Measurements from ENCODE around the gene BMPER.
A peak's percentile ranks its signal among the peaks of the same experiment; 100 is the strongest.

BMPER gene

DNA sequence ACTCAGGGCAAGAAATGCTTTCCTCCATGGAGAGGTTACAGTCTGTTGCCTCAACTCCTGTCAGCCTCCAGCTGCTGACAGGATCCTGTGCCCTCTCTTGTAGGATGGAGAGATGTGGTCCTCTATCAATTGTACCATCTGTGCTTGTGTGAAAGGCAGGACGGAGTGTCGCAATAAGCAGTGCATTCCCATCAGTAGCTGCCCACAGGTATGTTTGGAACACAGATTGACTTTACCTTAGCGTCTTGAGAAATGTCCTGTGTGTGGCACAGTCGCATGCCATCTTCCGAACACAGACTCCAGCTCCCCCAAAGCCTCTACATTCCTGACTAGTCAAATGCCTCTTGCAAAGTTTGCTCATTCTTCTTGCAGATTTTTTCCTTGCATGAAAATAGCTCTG is 152.6 kb downstream of the BMPER start:
- TF ChIP-seq CTCF (IDR thresholded peaks at IDR 0.05; ENCODE audit: insufficient read depth, low read length, missing control alignments): no peak
- H3K4me3 ChIP-seq (ENCODE audit: low read depth, low read length): no peak overlapping the region
- POLR2A ChIA-PET: interaction anchor here (1.2 kb wide), 1 partner anchor 19 kb away, joined by 4 read pairs; no protein-coding TSS in a partner anchor
- CTCF ChIA-PET: interaction anchor here (1.0 to 4.3 kb wide), 7 partner anchors 10 to 300 kb away, joined by 3 to 21 read pairs (median 5); no protein-coding TSS in a partner anchor
- DNase-seq (ENCODE audit: low read depth, low spot score): no peak

- POLR2A ChIA-PET: interaction anchor here (1.2 kb wide), 1 partner anchor 20 kb away, joined by 4 read pairs; no protein-coding TSS in a partner anchor
- no peak overlapping the region for H3K4me3 ChIP-seq (ENCODE audit: low read depth, low read length)
- no peak for TF ChIP-seq CTCF (IDR thresholded peaks at IDR 0.05; ENCODE audit: insufficient read depth, low read length, missing control alignments)
- CTCF ChIA-PET: interaction anchor here (1.0 to 4.3 kb wide), 5 partner anchors 11 to 126 kb away, joined by 3 to 21 read pairs (median 4); no protein-coding TSS in a partner anchor
- DNase-seq (ENCODE audit: low read depth, low spot score): no peak
Measured at GRCh38 chr7:34058801-34059135, 153.4 kb downstream of the BMPER start.

GRCh38 chr7:34059136-34059828 is 153.9 kb downstream of the BMPER start:
- DNase-seq (ENCODE audit: low read depth, low spot score): no peak
- H3K4me3 ChIP-seq (ENCODE audit: low read depth, low read length): no peak overlapping the region
- CTCF ChIA-PET: interaction anchor here (1.0 to 4.3 kb wide), 6 partner anchors 11 to 126 kb away, joined by 3 to 21 read pairs (median 5); no protein-coding TSS in a partner anchor
- POLR2A ChIA-PET: interaction anchor here (0.6 kb wide), 1 partner anchor 16 kb away, joined by 3 read pairs; no protein-coding TSS in a partner anchor
- no peak for TF ChIP-seq CTCF (IDR thresholded peaks at IDR 0.05; ENCODE audit: insufficient read depth, low read length, missing control alignments)

GRCh38 chr7:34060196-34060947 is 155.0 kb downstream of the BMPER start:
- no peak for DNase-seq (ENCODE audit: low read depth, low spot score)
- CTCF ChIA-PET: interaction anchor here (0.9 to 4.3 kb wide), 8 partner anchors 7 to 817 kb away, joined by 3 to 21 read pairs (median 4); no protein-coding TSS in a partner anchor
- no peak overlapping the region for H3K4me3 ChIP-seq (ENCODE audit: low read depth, low read length)
- TF ChIP-seq CTCF (IDR thresholded peaks at IDR 0.05; ENCODE audit: insufficient read depth, low read length, missing control alignments): no peak
- POLR2A ChIA-PET: interaction anchor here (0.6 to 1.2 kb wide), 3 partner anchors 10 to 73 kb away, joined by 3 read pairs; no protein-coding TSS in a partner anchor

GRCh38 chr7:34061149-34061548 is 155.8 kb downstream of the BMPER start:
- ChIA-PET POLR2A (interaction anchor here (1.2 kb wide), 1 partner anchor 9 kb away, joined by 3 read pairs; no protein-coding TSS in a partner anchor), CTCF (interaction anchor here (0.7 to 4.3 kb wide), 9 partner anchors 8 to 128 kb away, joined by 3 to 21 read pairs (median 3); no protein-coding TSS in a partner anchor)
- TF ChIP-seq CTCF (IDR thresholded peaks at IDR 0.05; ENCODE audit: insufficient read depth, low read length, missing control alignments): no peak
- H3K4me3 ChIP-seq (ENCODE audit: low read depth, low read length): no peak overlapping the region
- DNase-seq (ENCODE audit: low read depth, low spot score): peak; percentile 62

GRCh38 chr7:34062341-34062740 is 157.0 kb downstream of the BMPER start:
- CTCF ChIA-PET: interaction anchor here (1.3 to 4.3 kb wide), 2 partner anchors 26 to 80 kb away, joined by 3 to 21 read pairs; no protein-coding TSS in a partner anchor
- TF ChIP-seq CTCF (IDR thresholded peaks at IDR 0.05; ENCODE audit: insufficient read depth, low read length, missing control alignments): no peak

More at GRCh38 chr7:34062341-34062740, 157.0 kb downstream of the BMPER start:
- DNase-seq (ENCODE audit: low read depth, low spot score): no peak
- POLR2A ChIA-PET: no interaction called here
- no peak overlapping the region for H3K4me3 ChIP-seq (ENCODE audit: low read depth, low read length)

Data from AG04449 (cell line).